ENCODE data around the gene ADAMTSL1. TPM values are rescaled to one million over a fixed set of nuclear protein-coding genes. Genes with fewer than 3 reads are reported as not detected.

ADAMTSL1 gene
- total and polyA plus RNA-seq, 2 of the 13 experiments (the other 11 are each of a cell fraction or from before 2014, with no cell fraction given), result not detected

DNA sequence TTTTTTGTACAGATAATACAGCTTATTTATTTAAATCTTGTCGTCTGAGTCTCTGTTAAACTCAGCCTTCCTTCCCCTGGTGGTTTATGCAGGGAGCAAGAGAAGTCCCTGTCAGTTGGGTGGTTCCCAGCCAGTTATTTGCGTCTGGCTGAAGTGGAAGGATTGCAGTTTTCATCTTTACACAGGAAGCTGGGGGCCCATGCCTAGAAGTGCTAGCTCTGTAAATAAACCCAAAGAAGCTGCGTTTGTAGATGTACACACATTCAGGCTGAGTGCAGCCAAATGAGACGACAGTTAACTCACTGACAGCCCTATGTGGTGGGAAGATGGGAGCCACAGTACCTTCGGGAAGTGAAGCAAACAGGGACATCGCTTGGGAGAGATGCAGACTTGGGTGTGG lies 437.0 kb downstream of the ADAMTSL1 start:
- no peak for DNase-seq (ENCODE audit: low spot score)
- H3K4me3 ChIP-seq (replicated peaks in 1 of 3; ENCODE audit: insufficient read depth in 1 of 3, low read depth in 2 of 3, low read length in 3 of 3), result no peak overlapping the region
- H3K4me1 ChIP-seq (ENCODE audit: insufficient read depth, low read length), result peaks cover 8% of the 10 kb centered on the region; the same call in 1 of the 2 replicates
- H3K9me3 ChIP-seq (ENCODE audit: low read length), result no peaks in the 10 kb centered on the region
- H3K27me3 ChIP-seq (ENCODE audit: control insufficient read depth in 1 of 2, insufficient read depth in 2 of 2, low read length in 2 of 2), result peaks cover 0 to 29% of the 10 kb centered on the region in 2 experiments; a peak in 3 of 5 replicates
- no TSS peak for BruUV-seq (replicated peaks)
- H3K36me3 ChIP-seq (replicated peaks in 1 of 2; ENCODE audit: control insufficient read depth in 1 of 2, insufficient read depth in 2 of 2, low read length in 2 of 2), result no peaks in the 10 kb centered on the region
- H3K4me2 ChIP-seq (ENCODE audit: low read depth, low read length), result no peak overlapping the region
- 15% methylated on average over 6 of the region's 6 CpGs for WGBS (ENCODE audit: low lambda C conversion rate)
- no peak for ATAC-seq
- POLR2A ChIA-PET, result no interaction called here
- H2AFZ ChIP-seq (ENCODE audit: low read length), result no peak overlapping the region
- no peak overlapping the region for H3K9ac ChIP-seq (ENCODE audit: insufficient read depth, low read depth, low read length)
- no peaks in the 10 kb centered on the region for H3K79me2 ChIP-seq (ENCODE audit: insufficient read depth, low read length)
- CTCF ChIA-PET (ENCODE audit: low intra/inter-chr PET ratio, low total read pairs), result no interaction called here
- no peak for FAIRE-seq
- in situ Hi-C loops (cut with HindIII; ENCODE audit: extremely low pct_ligation_motif_present, low pct_unique_long_range_greater_than_20kb) (no loop called here), intact Hi-C loops (cut with micrococcal nuclease; ENCODE audit: unreplicated experiment) (no loop called here)
- TF ChIP-seq ZSCAN9 (CRISPR knock-in tag; IDR thresholded peaks at IDR 0.05; ENCODE audit: borderline replicate concordance) (no peak), KDM5B (CRISPR knock-in tag; IDR thresholded peaks at IDR 0.05; ENCODE audit: borderline replicate concordance) (no peak), ZNF337 (CRISPR knock-in tag; IDR thresholded peaks at IDR 0.05; ENCODE audit: borderline replicate concordance, low read depth) (no peak), EZH2 (conservative IDR thresholded peaks at IDR 0.05; ENCODE audit: low read depth, low read length) (no peak), EED (CRISPR knock-in tag; IDR thresholded peaks at IDR 0.05) (no peak), SRSF9 (IDR thresholded peaks at IDR 0.05; ENCODE audit: borderline replicate concordance, insufficient read depth, low read depth, low read length, poor library complexity, severe bottlenecking) (no peak), SYNCRIP (IDR thresholded peaks at IDR 0.05; ENCODE audit: insufficient read depth, low read depth, low read length) (no peak), FOXM1 (CRISPR knock-in tag; IDR thresholded peaks at IDR 0.05) (no peak), ZMYM4 (CRISPR knock-in tag; IDR thresholded peaks at IDR 0.05) (no peak)
- no peak overlapping the region for H3K27ac ChIP-seq (ENCODE audit: extremely low read length, insufficient read depth, low read length)
- H4K20me1 ChIP-seq (ENCODE audit: insufficient read depth, low read length), result no peaks in the 10 kb centered on the region

DNA sequence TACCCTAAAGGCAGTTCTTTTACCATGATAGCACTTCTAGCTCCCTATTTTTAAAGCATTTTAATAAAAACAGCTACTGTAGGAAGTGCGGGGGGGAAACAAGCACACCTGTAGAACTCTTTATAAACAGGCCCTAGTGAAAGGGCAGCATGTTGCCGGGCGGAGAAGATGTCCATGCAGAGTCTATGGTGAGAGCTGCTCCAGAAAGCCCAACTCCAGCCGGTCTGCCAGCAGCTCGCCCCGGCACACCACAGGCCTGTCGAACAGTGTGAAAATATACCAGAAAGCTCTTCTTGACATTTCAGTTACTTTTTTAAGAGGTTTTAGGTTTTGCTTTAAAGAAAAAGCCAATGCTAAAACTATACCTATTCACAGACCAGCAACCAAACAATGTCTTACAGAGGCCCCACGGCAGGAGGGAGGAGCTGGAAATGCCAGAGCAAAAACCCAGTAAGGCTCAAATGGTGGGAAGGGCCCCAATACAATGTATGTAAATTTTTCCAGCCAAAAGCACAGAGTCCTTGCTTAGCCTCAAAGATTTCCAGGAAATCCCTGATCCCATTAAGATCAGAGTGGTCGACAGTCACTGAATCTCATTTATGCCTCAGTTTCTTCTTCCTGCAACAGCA lies 437.9 kb downstream of the ADAMTSL1 start:
- BruUV-seq (replicated peaks), result no TSS peak
- no peaks in the 10 kb centered on the region for H3K36me3 ChIP-seq (replicated peaks in 1 of 2; ENCODE audit: control insufficient read depth in 1 of 2, insufficient read depth in 2 of 2, low read length in 2 of 2)
- H3K4me1 ChIP-seq (ENCODE audit: insufficient read depth, low read length), result peaks cover 8% of the 10 kb centered on the region; the same call in 1 of the 2 replicates
- H2AFZ ChIP-seq (ENCODE audit: low read length), result no peak overlapping the region
- no peaks in the 10 kb centered on the region for H3K9me3 ChIP-seq (ENCODE audit: low read length)
- intact Hi-C loops (cut with micrococcal nuclease; ENCODE audit: unreplicated experiment), result no loop called here
- H3K4me2 ChIP-seq (ENCODE audit: low read depth, low read length), result no peak overlapping the region
- FAIRE-seq, result no peak
- H4K20me1 ChIP-seq (ENCODE audit: insufficient read depth, low read length), result no peaks in the 10 kb centered on the region
- ChIA-PET POLR2A (no interaction called here), CTCF (ENCODE audit: low intra/inter-chr PET ratio, low total read pairs) (no interaction called here)
- H3K4me3 ChIP-seq (replicated peaks in 1 of 3; ENCODE audit: insufficient read depth in 1 of 3, low read depth in 2 of 3, low read length in 3 of 3), result no peak overlapping the region
- no peaks in the 10 kb centered on the region for H3K79me2 ChIP-seq (ENCODE audit: insufficient read depth, low read length)
- no peak for ATAC-seq
- H3K9ac ChIP-seq (ENCODE audit: insufficient read depth, low read depth, low read length), result no peak overlapping the region
- no peak for DNase-seq (ENCODE audit: low spot score)
- no peak overlapping the region for H3K27ac ChIP-seq (ENCODE audit: extremely low read length, insufficient read depth, low read length)
- 54% methylated on average over 9 of the region's 9 CpGs for WGBS (ENCODE audit: low lambda C conversion rate)
- in situ Hi-C loops (cut with HindIII; ENCODE audit: extremely low pct_ligation_motif_present, low pct_unique_long_range_greater_than_20kb), result no loop called here
- peaks cover 0 to 23% of the 10 kb centered on the region in 2 experiments; a peak in 3 of 5 replicates for H3K27me3 ChIP-seq (ENCODE audit: control insufficient read depth in 1 of 2, insufficient read depth in 2 of 2, low read length in 2 of 2)
- TF ChIP-seq ZFX (CRISPR knock-in tag; IDR thresholded peaks at IDR 0.05; ENCODE audit: low read depth) (no peak), ZNF337 (CRISPR knock-in tag; IDR thresholded peaks at IDR 0.05; ENCODE audit: borderline replicate concordance, low read depth) (no peak), NFE2 (CRISPR knock-in tag; IDR thresholded peaks at IDR 0.05) (no peak), ZNF841 (CRISPR knock-in tag; IDR thresholded peaks at IDR 0.05; ENCODE audit: borderline replicate concordance) (no peak), ZNF143 (CRISPR knock-in tag; IDR thresholded peaks at IDR 0.05) (no peak), ZFP90 (CRISPR knock-in tag; IDR thresholded peaks at IDR 0.05; ENCODE audit: borderline replicate concordance) (no peak), KMT2B (CRISPR knock-in tag; IDR thresholded peaks at IDR 0.05) (no peak)
- TF ChIP-seq, protein P1, sequence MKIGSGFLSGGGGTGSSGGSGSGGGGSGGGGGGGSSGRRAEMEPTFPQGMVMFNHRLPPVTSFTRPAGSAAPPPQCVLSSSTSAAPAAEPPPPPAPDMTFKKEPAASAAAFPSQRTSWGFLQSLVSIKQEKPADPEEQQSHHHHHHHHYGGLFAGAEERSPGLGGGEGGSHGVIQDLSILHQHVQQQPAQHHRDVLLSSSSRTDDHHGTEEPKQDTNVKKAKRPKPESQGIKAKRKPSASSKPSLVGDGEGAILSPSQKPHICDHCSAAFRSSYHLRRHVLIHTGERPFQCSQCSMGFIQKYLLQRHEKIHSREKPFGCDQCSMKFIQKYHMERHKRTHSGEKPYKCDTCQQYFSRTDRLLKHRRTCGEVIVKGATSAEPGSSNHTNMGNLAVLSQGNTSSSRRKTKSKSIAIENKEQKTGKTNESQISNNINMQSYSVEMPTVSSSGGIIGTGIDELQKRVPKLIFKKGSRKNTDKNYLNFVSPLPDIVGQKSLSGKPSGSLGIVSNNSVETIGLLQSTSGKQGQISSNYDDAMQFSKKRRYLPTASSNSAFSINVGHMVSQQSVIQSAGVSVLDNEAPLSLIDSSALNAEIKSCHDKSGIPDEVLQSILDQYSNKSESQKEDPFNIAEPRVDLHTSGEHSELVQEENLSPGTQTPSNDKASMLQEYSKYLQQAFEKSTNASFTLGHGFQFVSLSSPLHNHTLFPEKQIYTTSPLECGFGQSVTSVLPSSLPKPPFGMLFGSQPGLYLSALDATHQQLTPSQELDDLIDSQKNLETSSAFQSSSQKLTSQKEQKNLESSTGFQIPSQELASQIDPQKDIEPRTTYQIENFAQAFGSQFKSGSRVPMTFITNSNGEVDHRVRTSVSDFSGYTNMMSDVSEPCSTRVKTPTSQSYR (CRISPR knock-in tag; IDR thresholded peaks at IDR 0.05; ENCODE audit: borderline replicate concordance), result no peak

Data from HepG2 (cell line).